Measurements from ENCODE around the gene GLIS1.
A peak's percentile ranks its signal among the peaks of the same experiment; 100 is the strongest.

The GLIS1 gene

GRCh38 chr1:53633073-53633704 is 105.8 kb downstream of the GLIS1 start:
- no peak for DNase-seq

DNA sequence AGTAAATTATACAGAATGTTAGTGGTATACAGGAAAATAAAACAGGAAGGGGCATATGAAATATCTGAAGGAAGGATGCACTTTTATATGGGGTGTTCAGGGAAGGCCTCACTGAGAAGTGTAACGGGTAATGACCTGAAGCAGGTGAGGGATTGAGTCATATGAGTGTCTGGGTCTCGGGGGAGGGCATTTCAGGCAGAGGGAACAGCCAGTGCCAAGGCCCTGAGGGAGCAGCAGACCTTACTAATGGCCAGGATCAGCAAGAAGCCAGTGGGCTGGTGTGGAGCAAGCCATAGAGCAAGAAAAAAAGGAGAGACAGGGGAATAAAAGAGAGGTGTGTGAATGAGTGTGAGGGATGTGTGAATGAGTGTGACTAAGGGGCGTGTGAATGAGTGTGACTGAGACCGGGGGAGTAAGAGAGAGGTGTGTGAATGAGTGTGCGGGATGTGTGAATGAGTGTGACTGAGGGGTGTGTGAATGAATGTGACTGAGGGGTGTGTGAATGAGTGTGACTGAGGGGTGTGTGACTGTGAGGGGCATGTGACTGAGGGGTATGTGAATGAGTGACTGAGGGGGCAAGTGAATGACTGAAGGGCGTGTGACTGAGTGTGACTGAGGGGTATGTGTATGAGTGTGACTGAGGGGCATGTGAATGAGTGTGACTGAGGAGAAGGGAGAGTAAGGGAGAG is 107.2 kb downstream of the GLIS1 start:
- DNase-seq: no peak

DNA sequence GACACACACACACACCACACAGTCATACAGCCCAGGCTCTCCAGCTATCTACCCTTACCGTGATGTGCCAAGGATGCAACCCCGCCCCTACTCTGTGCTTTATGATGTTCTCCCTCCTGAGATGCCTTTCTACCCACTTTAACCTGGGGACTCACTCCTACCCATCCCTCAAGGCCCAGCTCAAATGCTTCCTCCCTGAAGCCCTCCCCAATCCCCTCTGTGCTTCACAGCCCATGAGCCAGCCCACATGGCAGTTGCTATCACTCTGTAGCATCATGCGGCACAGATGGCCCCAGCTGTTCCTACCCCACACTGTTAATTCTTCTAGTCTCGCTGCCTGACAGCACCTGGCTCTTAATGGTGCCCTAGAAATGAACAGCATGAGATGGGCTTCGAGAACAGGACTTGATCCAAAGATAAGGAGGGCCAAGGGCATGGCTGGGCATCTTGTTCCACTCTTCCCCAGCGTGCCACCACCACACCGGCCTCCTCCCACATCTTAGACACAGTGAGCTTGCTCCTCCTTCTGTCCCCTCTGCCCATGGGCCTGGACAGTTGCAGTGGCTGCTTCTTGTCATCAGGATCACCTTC is 109.8 kb downstream of the GLIS1 start:
- no peak for DNase-seq

DNA sequence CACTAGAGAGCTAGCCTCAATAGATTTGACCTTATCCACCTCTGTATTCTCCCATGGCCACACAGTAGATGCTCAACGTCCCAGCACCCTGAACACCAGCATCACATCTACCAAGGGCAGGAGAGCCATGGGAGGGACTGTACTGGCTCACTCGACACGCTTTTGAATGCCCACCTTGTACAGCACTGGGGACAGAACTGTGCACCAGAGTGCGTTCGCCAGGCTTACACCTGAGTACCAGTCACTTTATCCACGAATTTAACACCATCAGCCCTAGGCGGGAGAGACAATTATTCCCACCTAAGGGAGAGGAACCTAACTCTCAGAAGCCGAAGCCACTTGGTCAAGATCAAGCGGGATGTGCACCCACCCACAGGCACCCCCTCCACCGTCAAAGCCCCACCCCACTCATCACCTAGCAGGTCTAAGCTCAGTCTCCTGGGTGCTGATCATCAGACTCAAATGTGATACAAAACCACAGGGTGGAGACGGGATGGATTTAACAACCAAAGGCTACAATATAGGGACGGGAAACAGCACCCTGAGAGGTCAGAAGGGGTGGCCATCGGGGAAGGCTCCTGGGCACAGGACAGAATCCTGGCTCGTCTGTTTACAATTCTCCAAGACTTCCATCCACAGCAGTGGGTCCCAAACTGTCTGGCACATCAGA is 110.5 kb downstream of the GLIS1 start:
- DNase-seq: no peak

DNA sequence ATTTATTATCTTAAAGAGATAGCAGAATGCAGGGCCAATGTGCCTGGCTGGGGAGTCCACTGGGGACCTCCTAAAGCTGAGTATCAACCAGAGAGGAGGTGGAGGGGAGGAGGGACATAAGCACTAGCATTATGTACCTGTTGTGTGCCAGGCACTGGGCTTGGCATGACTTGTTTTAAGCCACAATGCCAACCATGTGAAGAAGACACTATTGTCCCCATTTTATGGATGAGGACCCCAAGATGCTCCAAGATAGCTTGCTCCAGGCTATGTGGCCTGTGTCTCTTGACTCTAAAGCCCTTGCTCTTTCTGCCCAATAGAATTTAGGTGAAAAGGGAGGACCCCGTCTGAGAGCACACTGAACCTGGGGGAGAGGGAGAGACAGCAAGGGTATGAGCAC is 111.3 kb downstream of the GLIS1 start:
- no peak for DNase-seq

- DNase-seq: no peak
Measured at GRCh38 chr1:53627031-53627430, 111.9 kb downstream of the GLIS1 start.

DNA sequence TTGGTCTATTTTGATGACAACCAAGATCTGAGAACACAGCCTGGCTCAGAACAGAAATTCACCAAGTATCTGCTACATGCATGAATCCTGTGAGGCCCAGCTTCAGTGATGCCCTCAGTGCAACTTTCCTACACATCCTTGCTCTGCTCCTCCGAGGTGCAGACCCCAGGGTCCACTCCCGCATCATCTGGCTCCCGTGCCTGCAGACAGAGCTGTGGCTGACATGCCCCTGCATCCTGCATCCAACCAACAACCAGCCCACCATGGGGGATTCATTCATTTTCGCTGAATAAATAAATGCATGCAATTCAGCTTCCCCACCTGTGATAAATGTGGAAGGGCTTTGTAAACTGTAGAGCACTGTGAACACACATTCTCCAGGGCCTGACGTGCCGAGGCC is 112.3 kb downstream of the GLIS1 start:
- DNase-seq: no peak

- peak; percentile 49 for DNase-seq
Measured at GRCh38 chr1:53625766-53626520, 113.0 kb downstream of the GLIS1 start.

GRCh38 chr1:53625049-53625448 is 113.9 kb downstream of the GLIS1 start:
- peak; percentile 81 for DNase-seq

DNA sequence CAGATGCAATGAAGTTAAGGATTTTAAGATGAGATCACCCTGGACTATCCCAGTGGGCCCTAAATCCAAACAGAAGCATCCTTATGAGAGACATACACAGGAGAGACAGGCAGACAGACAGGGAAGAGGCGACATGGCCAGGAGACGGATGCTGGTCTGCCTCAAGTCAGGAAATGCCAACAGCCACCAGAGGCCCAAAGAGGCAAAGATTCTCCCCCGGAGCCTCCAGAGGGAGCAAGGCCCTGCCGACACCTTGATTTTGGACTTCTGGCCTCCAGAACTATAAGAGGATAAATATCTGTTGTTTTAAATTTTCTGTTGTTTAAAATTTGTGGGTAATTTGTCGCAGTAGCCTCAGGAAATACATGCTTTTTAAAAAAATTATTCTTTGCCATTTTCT is 116.4 kb downstream of the GLIS1 start:
- no peak for DNase-seq

GRCh38 chr1:53621144-53621543 is 117.8 kb downstream of the GLIS1 start:
- DNase-seq: no peak

- DNase-seq: peak; percentile 26
Measured at GRCh38 chr1:53620061-53620855, 118.7 kb downstream of the GLIS1 start.

DNA sequence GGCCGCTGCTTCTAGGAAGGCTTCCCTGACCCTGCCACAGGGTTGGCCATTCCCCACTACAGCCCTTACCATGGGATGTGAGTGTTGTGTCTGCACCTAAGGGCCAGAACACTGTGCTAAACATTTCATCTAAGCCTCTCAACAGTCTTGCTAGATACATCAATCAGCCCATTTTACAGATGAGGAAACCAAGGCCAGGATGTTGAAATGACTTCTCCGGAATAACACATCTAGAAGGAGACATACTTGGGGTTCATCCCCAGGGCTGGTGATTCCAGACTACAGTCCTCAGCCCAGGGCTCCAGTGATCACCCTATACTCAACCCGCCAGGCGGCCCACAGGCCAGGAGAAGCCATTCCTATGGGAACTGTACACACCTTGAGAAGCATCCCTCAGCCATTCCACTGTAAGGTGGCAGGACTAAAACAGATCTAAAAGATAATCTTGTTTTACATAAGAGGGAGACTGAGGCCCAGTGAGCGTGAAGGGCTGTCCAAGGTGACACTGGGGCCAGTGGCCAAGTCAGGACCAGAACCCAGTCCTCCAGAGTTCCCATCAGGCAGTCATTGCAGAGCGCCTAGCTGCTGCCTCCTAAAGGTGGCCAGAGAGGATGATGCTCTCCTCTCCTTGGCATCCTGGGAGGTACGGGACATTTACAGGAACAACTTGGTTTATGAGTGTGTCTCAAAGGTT is 119.5 kb downstream of the GLIS1 start:
- DNase-seq: no peak

DNA sequence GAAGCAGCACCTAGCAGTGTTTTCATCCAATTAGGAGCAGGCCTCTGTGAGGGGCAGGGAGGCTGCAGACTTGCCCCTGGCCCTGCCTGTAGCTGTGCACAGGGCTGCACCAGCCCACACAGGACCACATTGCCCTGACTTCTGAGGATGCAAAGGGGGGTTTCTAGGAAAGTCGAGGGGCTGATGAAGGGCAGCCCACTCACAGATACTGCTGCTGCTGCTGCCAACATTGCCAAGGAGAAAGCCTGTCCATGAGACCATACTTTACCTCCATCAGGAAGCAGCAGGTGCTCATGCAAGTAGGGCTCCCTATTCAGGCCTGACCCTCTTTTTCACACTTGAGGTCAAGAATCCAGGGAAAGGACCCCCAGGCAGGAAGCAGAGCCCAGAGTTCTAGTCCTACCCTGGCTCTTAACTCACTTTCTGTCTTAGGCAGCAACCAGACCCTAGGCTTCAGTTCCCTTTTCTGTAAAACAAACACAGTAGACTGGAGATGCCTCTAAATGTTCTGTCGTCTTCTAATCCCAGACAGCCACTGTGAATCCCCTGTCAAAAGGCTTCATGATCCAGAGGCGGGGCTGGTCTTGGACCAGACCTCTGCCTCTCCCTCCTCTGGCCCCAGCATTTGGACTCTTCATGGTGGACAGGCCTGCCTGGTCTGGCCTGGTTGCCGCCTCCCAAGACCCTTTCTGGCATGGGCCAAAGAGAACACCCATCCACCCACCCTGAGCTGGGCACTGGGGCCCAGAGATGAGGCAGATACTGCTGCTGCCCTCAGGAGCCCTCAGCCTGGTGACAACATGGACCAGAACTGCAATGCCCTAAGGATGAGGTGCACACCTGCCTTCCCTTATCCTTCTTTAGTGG is 120.2 kb downstream of the GLIS1 start:
- DNase-seq: no peak

DNA sequence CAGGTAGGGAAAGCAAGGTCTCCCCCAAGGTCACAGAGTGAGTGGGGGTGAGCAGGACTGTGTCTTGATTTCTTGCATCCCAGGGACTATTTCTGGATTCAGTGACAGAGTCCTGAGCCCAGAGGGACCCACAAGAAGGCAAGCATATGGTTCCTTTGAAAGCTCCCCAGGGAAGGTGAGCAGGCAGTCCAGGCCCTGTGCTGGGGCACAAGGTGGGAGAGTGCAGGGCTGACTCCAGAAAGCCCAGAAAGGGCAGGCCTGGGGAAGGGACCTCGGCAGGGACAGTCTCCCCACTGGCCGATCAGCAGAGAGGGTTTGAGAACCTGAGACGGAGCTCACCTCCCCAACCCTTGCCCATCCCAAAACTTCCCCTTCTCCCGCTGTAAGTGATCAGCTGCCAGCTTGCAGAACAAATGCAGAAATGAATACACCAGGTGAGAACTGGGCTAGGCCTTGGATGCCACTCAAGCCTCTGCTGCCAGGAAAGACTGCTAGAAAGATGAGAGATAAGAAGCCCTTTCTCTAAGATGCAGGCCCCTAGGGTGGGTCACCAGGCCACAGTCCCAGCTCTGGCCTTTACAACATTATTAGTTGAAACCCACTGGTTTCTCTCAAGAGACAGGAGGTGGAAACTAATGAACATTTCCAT is 121.0 kb downstream of the GLIS1 start:
- no peak for DNase-seq

- DNase-seq: peak; percentile 25
Measured at GRCh38 chr1:53617382-53617781, 121.6 kb downstream of the GLIS1 start.

DNA sequence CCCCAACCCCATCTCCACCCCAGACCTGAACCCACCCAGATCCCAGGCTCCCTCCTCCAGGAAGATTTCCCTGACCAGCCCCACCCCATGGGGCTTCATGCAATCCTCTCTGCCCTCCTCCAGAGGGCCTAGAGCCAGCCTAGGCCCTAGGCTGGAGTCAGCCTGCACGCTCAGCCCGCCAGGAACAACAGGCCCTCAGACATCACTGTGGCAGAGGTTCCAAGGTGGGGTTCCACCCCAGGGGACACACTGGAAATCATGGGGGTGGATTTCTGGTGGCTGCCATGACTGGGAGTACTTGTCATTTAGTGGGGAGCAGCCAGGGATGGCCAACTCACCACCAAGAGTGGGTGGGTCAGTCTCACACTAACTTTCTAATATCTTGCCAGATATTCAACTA is 122.0 kb downstream of the GLIS1 start:
- DNase-seq: no peak

DNA sequence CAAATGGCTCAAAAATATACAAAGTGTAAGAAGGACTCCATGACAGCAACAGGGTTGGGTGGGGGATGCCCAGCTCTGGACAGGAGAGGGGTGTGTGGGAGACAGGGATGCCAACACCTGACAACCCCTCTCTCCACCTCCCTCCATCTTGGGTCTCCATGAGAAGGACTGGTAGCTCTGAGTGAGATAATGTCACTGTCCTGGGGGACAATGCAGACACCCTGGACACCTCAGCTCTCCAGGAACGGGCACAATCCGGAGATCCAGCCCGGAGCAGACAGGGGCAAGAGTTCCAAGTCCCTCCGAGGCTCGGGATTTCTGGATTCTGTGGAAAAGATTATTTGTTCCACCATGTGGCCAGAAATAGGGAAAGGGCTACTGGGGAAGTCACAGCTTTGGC is 122.5 kb downstream of the GLIS1 start:
- DNase-seq: no peak

DNA sequence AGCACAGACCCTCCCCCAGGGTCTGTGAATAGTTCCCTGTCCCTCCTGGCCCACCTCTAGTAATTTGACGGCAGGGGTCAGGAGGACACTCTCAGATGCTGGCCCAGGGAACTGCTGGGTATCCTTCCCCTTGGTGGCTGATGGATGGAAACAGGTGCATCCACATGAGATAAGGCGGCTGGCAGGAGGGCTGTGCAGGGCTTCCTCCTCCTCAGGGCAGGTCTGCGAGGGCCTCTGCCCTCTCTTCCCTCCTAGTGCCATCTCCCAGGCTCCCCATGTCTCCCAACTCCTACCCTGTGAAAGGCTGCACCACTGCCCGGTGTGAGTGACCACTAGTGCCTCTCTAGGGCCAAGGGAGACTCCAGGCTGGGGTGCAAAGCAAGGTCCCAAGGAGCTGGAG is 123.9 kb downstream of the GLIS1 start:
- no peak for DNase-seq

All from fibroblast of skin of back (primary cell).